H9 (cell line): Measurements from ENCODE around the gene C18orf54. TPM values are rescaled to one million over a fixed set of nuclear protein-coding genes. Genes with fewer than 3 reads are reported as not detected.

Experiments used
- DNase-seq: peaks from one replicate; pipeline ENCODE4 v3.0.0-alpha.2; 2017
- H2AFZ ChIP-seq: one replicate; pipeline ENCODE4 v1.6.1; 2013; ENCODE audit warnings: mild to moderate bottlenecking, low read length, control low read depth, moderate library complexity
- H2AK5ac ChIP-seq: 2 replicates; pipeline ENCODE4 v1.6.1; 2013; ENCODE audit warnings: low read length, control low read depth, mixed read lengths; ENCODE audit not compliant: insufficient read length
- H2BK120ac ChIP-seq: one replicate; pipeline ENCODE4 v1.6.1; 2013; ENCODE audit warnings: low read depth, mild to moderate bottlenecking, low read length, control low read depth, inconsistent platforms; ENCODE audit not compliant: poor library complexity, severe bottlenecking
- H2BK12ac ChIP-seq: 2 replicates; pipeline ENCODE4 v1.6.1; 2013; ENCODE audit warnings: low read length, control low read depth, mixed read lengths, low read depth; ENCODE audit not compliant: insufficient read length
- H2BK15ac ChIP-seq: 2 replicates; pipeline ENCODE4 v1.6.1; 2013; ENCODE audit warnings: low read depth, low read length, control low read depth
- H2BK20ac ChIP-seq: one replicate; pipeline ENCODE4 v1.6.1; 2013; ENCODE audit warnings: low read depth, mild to moderate bottlenecking, low read length, control low read depth, inconsistent platforms; ENCODE audit not compliant: poor library complexity, severe bottlenecking
- H2BK5ac ChIP-seq: 2 replicates; pipeline ENCODE4 v1.6.1; 2013; ENCODE audit warnings: low read length, control low read depth, mixed read lengths; ENCODE audit not compliant: insufficient read length
- H3K14ac ChIP-seq: 2 replicates; pipeline ENCODE4 v1.6.1; 2013; ENCODE audit warnings: low read length, control low read depth; ENCODE audit not compliant: insufficient read depth
- H3K18ac ChIP-seq: 2 replicates; pipeline ENCODE4 v1.6.1; 2013; ENCODE audit warnings: low read depth, mild to moderate bottlenecking, mixed read lengths, low read length, control low read depth; ENCODE audit not compliant: insufficient read length
- H3K23ac ChIP-seq: 2 replicates; pipeline ENCODE4 v1.6.1; 2013; ENCODE audit warnings: low read length, control low read depth, mixed read lengths, low read depth; ENCODE audit not compliant: insufficient read length
- H3K23me2 ChIP-seq: 2 replicates; pipeline ENCODE4 v1.6.1; 2013; ENCODE audit warnings: low read depth, mild to moderate bottlenecking, mixed read lengths, low read length, control low read depth; ENCODE audit not compliant: insufficient read length, poor library complexity, severe bottlenecking
- H3K27ac ChIP-seq: 2 replicates; pipeline ENCODE4 v1.5.1; 2013; ENCODE audit warnings: low read length, control low read depth, mixed read lengths, low read depth; ENCODE audit not compliant: insufficient read length
- H3K27me3 ChIP-seq: 2 replicates; pipeline ENCODE4 v1.6.1; 2013; ENCODE audit warnings: low read length, control low read depth, inconsistent platforms; ENCODE audit not compliant: insufficient read depth
- H3K4ac ChIP-seq: 2 replicates; pipeline ENCODE4 v1.6.1; 2013; ENCODE audit warnings: low read depth, mild to moderate bottlenecking, control low read depth, inconsistent platforms, low read length, moderate library complexity
- H3K4me1 ChIP-seq: 2 replicates; pipeline ENCODE4 v1.6.1; 2013; ENCODE audit warnings: low read length, control low read depth, inconsistent platforms; ENCODE audit not compliant: insufficient read depth
- H3K4me2 ChIP-seq: 2 replicates; pipeline ENCODE4 v1.6.1; 2013; ENCODE audit warnings: low read length, control low read depth, mixed read lengths; ENCODE audit not compliant: insufficient read length, insufficient read depth
- H3K56ac ChIP-seq: 2 replicates; pipeline ENCODE4 v1.6.1; 2013; ENCODE audit warnings: low read depth, mild to moderate bottlenecking, mixed read lengths, low read length, control low read depth; ENCODE audit not compliant: insufficient read length
- H3K79me1 ChIP-seq: 2 replicates; pipeline ENCODE4 v1.6.1; 2013; ENCODE audit warnings: low read depth, mild to moderate bottlenecking, moderate library complexity, low read length, control low read depth, inconsistent platforms; ENCODE audit not compliant: insufficient read depth, poor library complexity, severe bottlenecking
- H3K79me2 ChIP-seq: 2 replicates; pipeline ENCODE4 v1.6.1; 2013; ENCODE audit warnings: low read length, control low read depth, inconsistent platforms; ENCODE audit not compliant: insufficient read depth
- H3K9ac ChIP-seq: 2 replicates; pipeline ENCODE4 v1.6.1; 2013; ENCODE audit warnings: low read length, control low read depth, mixed read lengths; ENCODE audit not compliant: insufficient read length; ENCODE audit errors: extremely low read depth
- H3K9me3 ChIP-seq: one replicate; pipeline ENCODE4 v1.6.1; 2013; ENCODE audit warnings: low read depth, low read length, inconsistent platforms; ENCODE audit not compliant: control insufficient read depth
- H3T11ph ChIP-seq: one replicate; pipeline ENCODE4 v1.6.1; 2013; ENCODE audit warnings: mild to moderate bottlenecking, low read length, control low read depth, inconsistent platforms
- H4K20me1 ChIP-seq: one replicate; pipeline ENCODE4 v1.6.1; 2013; ENCODE audit not compliant: control insufficient read depth, insufficient read length, insufficient read depth
- H4K5ac ChIP-seq: 2 replicates; pipeline ENCODE4 v1.6.1; 2013; ENCODE audit warnings: low read depth, mild to moderate bottlenecking, mixed read lengths, low read length, control low read depth; ENCODE audit not compliant: insufficient read length
- H4K8ac ChIP-seq: replicated peaks from 2 replicates; pipeline ENCODE4 v1.6.1; 2013; ENCODE audit warnings: low read length, control low read depth, mixed read lengths, low read depth; ENCODE audit not compliant: insufficient read length
- H4K91ac ChIP-seq: 2 replicates; pipeline ENCODE4 v1.6.1; 2013; ENCODE audit warnings: low read depth, mild to moderate bottlenecking, moderate library complexity, mixed read lengths, low read length, control low read depth; ENCODE audit not compliant: insufficient read length
- H3K27ac Mint-ChIP-seq, 3 experiments: 2 replicates in 2 of 3; 3 replicates in 1 of 3; pipeline ENCODE4 v1.8.0; 2020 to 2021; ENCODE audit warnings: mixed read lengths in 3 of 3, mild to moderate bottlenecking in 1 of 3, moderate library complexity in 1 of 3
- H3K27me3 Mint-ChIP-seq: 2 replicates; pipeline ENCODE4 v1.8.0; 2021; ENCODE audit warnings: low read depth, mild to moderate bottlenecking, moderate library complexity, mixed read lengths
- H3K36me3 Mint-ChIP-seq, 3 experiments: 2 replicates in 2 of 3; 3 replicates in 1 of 3; pipeline ENCODE4 v1.8.0; 2020 to 2021; ENCODE audit warnings: low read depth in 3 of 3, mixed read lengths in 3 of 3; ENCODE audit not compliant: insufficient read depth in 1 of 3
- H3K4me1 Mint-ChIP-seq, 2 experiments: 2 replicates each; pipeline ENCODE4 v1.8.0; 2020; ENCODE audit warnings: mixed read lengths in 2 of 2
- H3K4me3 Mint-ChIP-seq, 2 experiments: 2 replicates in 1 of 2; 3 replicates in 1 of 2; pipeline ENCODE4 v1.8.0; 2020 to 2021; ENCODE audit warnings: mild to moderate bottlenecking in 2 of 2, mixed read lengths in 2 of 2, moderate library complexity in 1 of 2
- H3K9me3 Mint-ChIP-seq, 2 experiments: 2 replicates in 1 of 2; 3 replicates in 1 of 2; pipeline ENCODE4 v1.8.0; 2020; ENCODE audit warnings: mild to moderate bottlenecking in 2 of 2, mixed read lengths in 2 of 2, moderate library complexity in 1 of 2
- WGBS: extraction: QIAGEN DNeasy Blood & Tissue Kit; methylation state at CpG from one replicate; pipeline ENCODE4 v1.1.7; 2013; ENCODE audit warnings: missing lambda C conversion rate, low lambda C conversion rate, mixed read lengths; ENCODE audit not compliant: insufficient read length; ENCODE audit errors: extremely low coverage; 5-methylcytosine and 5-hydroxymethylcytosine counted together
- total RNA-seq: library from RNA; stranded (reverse); gene quantifications from 2 replicates; pipeline ENCODE4 v1.2.1, GENCODE V29; 2021
- TF ChIP-seq, protein P1 (sequence below): fragments of 200-600 bp; sonication (generic); conservative IDR thresholded peaks from 3 replicates; pipeline ENCODE4 v1.8.0; 2021; ENCODE audit warnings: antibody characterized with exemption, mild to moderate bottlenecking

C18orf54 gene
- total RNA-seq, 1 experiment from 2014 or later: 21.6 TPM

DNA sequence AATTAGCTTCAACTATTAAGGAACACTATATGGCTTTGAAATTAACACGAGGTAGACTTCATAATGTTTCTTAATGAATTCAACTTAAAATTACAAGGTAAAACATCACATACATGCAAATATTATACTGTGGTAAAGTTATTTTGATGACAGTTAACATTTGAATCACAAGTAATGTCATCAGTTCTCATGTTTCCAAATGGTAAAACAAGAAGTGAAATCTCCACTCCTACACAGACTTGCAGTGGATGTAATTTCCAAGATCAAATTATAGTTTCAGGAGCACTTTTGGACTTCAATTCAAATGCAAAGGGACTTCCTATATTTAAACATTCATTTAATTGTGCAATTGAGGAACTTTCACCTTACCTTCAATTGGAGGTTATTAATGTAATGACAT is 39.1 kb downstream of the C18orf54 start:
- WGBS: no CpG with 5 or more reads among the region's 1 CpG
- H2BK15ac ChIP-seq: no peak overlapping the region
- no peak overlapping the region for H2AK5ac ChIP-seq
- H3K23me2 ChIP-seq: no peaks in the 10 kb centered on the region
- TF ChIP-seq, protein P1, sequence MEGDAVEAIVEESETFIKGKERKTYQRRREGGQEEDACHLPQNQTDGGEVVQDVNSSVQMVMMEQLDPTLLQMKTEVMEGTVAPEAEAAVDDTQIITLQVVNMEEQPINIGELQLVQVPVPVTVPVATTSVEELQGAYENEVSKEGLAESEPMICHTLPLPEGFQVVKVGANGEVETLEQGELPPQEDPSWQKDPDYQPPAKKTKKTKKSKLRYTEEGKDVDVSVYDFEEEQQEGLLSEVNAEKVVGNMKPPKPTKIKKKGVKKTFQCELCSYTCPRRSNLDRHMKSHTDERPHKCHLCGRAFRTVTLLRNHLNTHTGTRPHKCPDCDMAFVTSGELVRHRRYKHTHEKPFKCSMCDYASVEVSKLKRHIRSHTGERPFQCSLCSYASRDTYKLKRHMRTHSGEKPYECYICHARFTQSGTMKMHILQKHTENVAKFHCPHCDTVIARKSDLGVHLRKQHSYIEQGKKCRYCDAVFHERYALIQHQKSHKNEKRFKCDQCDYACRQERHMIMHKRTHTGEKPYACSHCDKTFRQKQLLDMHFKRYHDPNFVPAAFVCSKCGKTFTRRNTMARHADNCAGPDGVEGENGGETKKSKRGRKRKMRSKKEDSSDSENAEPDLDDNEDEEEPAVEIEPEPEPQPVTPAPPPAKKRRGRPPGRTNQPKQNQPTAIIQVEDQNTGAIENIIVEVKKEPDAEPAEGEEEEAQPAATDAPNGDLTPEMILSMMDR: no peak
- H3K23ac ChIP-seq: no peak overlapping the region
- no peaks in the 10 kb centered on the region for H3K79me1 ChIP-seq
- no peaks in the 10 kb centered on the region for H3K9me3 ChIP-seq
- no peak overlapping the region for H4K91ac ChIP-seq
- H3K36me3 Mint-ChIP-seq: no peaks in the 10 kb centered on the region
- H3K27ac ChIP-seq: no peak overlapping the region
- H3K9me3 Mint-ChIP-seq: no peaks in the 10 kb centered on the region
- no peak overlapping the region for H3K4me2 ChIP-seq
- H3K4me1 Mint-ChIP-seq: peaks cover 2 to 5% of the 10 kb centered on the region in 2 experiments; a peak in 2 of 4 replicates
- H4K8ac ChIP-seq: no peak overlapping the region
- no peak overlapping the region for H3K4me3 Mint-ChIP-seq
- no peaks in the 10 kb centered on the region for H3K27me3 ChIP-seq
- no peak overlapping the region for H3K9ac ChIP-seq
- H3T11ph ChIP-seq: no peak overlapping the region
- no peaks in the 10 kb centered on the region for H3K27me3 Mint-ChIP-seq
- no peaks in the 10 kb centered on the region for H4K20me1 ChIP-seq
- no peak overlapping the region for H2BK5ac ChIP-seq
- H3K56ac ChIP-seq: no peak overlapping the region
- no peak overlapping the region for H3K18ac ChIP-seq
- no peaks in the 10 kb centered on the region for H3K79me2 ChIP-seq
- DNase-seq: no peak
- no peak overlapping the region for H2BK120ac ChIP-seq
- H3K14ac ChIP-seq: no peak overlapping the region
- H2AFZ ChIP-seq: no peak overlapping the region
- no peak overlapping the region for H3K27ac Mint-ChIP-seq
- H2BK12ac ChIP-seq: no peak overlapping the region
- no peak overlapping the region for H3K4ac ChIP-seq
- no peaks in the 10 kb centered on the region for H3K4me1 ChIP-seq
- no peak overlapping the region for H2BK20ac ChIP-seq
- H4K5ac ChIP-seq: no peak overlapping the region
